Activated CD4-positive, alpha-beta T cell treated with anti-CD3 and anti-CD28 coated beads, Interleukin-2, amount 50 U/mL, for 16 hours (primary cell): Measurements from ENCODE around the gene ZSWIM1.

Source experiments
- DNase-seq: peaks from one replicate; pipeline ENCODE4 v3.0.0-alpha.2; 2020

The ZSWIM1 gene

DNA sequence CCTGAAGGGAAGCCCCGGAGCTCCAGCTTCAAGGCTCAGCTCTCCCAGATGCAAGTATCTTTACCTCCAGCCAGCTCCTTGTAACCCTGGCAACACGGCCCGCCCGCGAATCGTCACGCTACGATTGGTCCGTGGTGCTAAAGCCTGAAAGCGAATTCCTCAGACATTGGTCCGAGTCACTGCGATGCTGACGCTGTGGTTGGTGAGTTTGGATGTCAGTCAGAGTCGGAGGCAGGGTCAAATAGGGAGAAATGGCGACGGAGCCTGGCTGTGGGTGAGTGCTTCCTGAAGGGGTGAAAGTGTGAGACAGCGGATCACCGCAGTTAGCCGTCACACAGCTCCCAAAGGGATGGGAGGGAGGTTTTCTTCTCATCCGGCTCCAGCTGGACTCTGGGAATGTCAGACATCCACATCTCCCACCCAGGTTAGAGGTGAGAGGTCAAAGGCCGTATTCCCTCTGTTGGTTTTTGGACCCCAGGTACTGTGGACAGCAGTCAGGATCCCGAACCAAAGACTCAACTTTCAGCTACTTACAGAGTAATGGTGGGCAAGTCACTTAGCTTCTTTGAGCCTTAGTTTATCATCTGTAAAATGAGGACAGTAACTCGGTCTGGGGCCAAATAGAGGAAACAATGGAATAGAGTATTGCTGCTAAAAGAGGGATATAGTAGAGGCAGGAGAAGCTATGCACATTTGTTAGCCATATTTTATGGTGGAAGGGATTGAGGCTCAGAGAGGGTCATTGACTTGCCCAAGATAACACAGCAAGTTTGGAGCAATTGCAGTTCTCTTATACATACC, at the start of gene ZSWIM1:
TSS of gene ZSWIM1 (plus strand) at position 240 of the 801 bp plus-strand sequence. CDS start 1,366 bp downstream, outside the sequence.
- peak; percentile 99 for DNase-seq

DNA sequence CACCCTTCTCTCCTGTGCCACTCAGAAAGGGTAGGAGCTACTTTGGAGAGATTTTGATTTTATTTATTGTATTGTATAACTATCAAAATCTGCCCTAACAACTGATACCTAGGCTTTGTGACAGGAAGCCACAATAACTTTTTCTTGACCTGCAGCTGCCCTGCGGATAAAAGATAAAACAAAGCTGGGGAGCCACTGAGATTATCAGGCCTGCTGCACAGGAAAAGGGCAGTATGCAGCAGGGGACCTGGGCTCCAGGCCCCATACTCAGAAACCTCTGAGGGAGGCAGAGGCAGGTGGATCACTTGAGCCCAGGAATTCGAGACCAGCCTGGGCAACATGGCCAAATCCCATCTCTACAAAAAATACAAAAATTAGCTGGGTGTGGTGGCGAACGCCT, 48.4 kb upstream of the ZSWIM1 start:
- no peak for DNase-seq

DNA sequence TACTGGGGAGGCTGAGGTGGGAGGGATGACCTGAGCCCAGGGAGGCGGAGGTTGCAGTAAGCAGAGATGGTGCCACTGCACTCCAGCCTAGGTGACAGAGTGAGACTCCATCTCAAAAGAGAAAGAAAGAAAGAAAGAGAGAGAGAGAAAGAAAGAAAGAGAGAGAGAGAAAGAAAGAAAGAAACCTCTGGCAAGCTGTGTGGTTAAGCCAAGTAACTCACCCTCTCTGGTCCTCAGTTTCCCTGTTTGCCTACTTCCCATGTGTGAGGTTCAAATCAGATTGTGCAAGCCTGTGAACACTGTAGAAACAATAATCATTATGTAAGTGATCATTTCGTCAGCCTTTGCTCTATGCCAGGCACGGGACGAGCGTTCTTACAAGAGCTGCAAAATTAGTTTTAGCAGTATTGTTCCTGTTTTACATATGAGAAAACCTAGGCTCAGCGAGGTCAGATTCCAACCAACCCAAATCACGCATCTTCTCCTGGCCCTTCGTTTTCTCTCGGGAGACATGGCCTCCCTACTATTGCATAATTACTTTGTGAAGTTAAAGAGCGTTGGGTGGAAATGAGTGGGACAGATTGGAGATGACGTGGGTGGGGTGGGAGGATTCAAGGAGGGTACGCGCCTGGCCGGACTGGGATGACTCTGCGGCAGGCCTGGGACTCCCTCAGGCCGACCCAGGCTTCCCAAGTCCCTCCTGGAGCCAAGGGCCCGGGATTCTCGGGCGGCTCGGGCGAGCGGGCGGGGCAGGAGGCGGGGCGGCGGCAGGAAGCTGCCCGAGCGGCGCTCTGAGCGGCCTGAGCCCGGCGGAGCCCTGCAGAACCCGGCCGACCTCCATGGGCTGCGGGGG, 47.8 kb upstream of the ZSWIM1 start, which contains the start of gene SNX21:
TSS of gene SNX21 (plus strand) at position 770 of the 853 bp plus-strand sequence. CDS start 121 bp downstream, outside the sequence.
- DNase-seq = peak; percentile 55

DNA sequence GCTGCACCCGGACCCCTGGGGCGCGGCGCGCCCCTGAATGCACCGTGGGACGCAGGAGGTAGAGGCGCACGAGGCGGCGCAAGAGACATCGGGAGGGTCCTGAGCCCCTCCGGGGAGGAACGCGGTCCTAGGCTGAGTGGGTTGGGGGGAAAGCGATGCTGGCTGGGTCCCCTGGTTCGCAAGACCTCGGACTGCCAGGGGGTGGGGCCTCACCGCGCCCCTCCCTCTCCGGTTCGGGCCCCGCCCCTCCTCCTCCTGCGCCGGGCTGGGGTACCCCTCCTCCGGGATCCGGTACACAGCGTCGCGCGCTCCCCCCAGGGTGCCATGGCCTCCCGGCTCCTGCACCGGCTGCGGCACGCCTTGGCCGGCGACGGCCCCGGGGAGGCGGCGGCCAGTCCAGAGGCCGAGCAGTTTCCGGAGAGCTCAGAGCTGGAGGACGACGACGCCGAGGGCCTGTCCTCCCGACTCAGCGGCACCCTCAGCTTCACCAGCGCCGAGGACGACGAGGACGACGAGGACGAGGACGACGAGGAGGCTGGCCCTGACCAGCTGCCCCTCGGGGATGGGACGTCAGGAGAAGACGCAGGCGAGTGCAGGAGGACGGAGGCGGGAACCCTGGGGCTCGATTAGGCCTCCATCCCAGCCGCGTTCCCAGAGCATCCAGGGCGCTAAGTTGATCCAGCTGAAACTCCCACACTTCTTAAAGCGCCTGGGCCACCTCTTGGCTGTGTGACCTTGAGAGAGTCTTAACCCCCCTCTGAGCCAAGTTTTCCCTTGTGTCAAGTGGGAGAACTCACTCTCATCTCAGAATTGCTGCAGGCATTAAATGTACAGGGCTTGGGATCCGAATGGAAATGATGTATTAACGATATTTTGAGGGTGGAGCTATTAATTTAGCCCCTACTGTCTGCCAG, 46.9 kb upstream of the ZSWIM1 start:
- peak; percentile 28 for DNase-seq

DNA sequence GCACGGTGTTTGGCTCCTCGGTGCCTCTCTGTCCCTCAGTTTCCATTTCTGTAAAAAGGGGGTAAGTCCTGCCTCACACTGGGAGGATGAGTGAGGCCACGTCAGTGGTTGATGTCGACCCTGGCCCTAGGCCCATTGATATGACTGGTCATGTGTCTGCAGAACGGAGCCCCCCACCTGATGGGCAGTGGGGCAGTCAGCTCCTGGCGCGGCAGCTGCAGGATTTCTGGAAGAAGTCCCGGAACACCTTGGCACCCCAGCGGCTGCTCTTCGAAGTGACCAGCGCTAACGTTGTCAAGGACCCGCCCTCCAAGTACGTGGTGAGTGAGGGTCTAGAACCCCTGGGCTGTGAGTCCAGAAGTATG, 46.2 kb upstream of the ZSWIM1 start:
- no peak for DNase-seq

DNA sequence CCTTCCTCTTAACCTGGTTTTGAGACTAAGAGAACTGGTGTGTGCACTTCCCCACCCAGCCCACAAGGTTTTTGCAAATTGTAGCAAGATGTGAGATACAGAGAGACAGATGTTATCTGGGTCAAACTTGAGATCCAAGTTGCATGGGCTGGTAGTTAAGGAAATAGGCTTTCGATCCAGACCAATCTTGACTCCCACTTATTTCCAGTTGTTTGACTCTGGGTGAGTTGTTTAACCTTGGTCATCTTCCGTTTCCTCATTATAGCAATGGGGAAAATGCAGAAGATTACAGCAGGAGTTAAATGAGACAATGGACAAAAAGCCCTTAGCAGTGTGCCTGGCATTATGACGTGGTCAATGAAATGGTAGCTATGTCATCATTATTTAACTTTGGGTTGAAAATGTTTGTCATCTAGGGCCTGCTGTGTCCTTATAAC, 45.7 kb upstream of the ZSWIM1 start:
- DNase-seq = no peak

DNA sequence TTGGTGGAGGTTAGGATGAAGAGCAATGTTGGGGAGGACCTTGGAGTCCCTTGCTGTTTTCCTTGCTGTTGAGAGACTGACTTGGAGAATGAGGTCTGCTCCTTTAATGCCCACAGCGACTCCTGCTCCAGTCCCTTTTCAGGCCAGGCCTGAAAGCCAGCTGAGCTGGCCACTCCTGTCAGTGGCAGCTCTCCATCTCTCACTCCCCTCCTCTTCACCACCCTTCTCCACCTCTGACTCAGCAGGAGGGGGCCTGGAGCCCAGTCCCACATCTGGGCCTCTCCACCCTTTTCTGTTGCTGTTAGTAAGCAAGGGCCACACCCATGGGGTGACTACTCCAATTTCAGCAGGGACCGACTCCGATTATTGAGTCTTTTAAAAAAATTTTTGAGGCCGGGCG, 45.2 kb upstream of the ZSWIM1 start:
- DNase-seq = no peak

DNA sequence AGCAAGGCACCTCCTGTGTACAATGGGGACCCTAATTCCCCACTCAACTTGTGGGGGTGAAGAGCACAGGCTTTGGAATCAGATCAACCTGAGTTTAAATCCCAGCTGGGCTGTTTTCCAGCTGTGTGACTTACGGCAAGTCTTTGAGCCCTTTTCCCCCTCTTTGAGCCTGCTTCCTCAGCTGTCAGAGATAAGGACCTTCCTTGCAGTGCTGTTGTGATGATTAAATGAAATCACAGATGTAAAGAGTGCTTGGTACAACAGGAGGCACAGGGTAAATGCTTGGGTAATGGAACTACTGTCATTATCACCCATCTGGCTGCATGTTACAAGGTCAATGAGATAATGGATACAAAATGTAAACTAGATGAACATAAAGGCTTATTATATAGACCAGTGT, 44.2 kb upstream of the ZSWIM1 start:
- DNase-seq = no peak

DNA sequence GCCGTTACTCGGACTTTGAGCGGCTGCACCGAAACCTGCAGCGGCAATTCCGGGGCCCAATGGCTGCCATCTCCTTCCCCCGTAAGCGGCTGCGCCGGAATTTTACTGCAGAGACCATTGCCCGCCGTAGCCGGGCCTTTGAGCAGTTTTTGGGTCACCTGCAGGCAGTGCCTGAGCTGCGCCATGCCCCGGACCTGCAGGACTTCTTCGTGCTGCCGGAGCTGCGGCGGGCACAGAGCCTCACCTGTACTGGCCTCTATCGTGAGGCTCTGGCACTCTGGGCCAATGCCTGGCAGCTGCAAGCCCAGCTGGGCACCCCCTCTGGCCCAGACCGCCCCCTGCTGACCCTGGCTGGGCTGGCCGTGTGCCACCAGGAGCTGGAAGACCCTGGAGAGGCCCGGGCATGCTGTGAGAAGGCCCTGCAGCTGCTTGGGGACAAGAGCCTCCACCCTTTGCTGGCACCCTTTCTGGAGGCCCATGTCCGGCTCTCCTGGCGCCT, 40.3 kb upstream of the ZSWIM1 start:
- no peak for DNase-seq

DNA sequence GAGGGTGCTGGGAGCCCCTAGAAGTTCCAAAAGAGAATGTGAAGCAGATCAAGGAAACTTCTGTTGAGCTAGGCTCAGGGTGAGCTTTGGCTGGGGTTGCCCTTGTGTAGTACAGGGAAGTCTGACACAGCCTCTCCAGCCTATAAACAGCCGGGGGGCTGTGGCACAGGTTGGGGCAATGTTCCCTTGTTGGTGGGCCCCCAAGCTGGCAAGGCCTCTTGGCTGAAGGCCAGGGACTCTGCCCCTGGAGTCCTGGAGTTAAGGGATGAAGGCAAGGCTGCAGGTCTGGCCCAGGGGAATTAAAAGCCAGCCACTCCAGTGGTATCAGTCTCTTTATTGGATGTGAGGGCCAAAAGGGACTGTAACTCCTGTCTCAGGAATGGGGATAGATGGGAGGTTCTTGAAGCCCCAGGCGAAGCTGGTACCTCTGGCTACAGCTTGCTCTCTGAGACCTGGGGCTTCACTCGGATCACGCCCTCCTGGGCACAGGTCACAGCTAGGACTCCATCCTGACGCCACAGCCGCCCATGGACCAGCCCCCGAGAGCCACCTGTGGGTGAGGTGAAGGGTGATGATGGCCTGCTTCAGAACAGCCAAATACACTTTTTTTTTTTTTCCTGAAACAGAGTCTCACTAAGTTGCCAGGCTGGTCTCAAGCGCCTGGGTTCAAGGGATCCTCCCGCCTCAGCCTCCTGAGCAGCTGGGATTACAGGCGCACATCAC, 39.5 kb upstream of the ZSWIM1 start:
- no peak for DNase-seq

DNA sequence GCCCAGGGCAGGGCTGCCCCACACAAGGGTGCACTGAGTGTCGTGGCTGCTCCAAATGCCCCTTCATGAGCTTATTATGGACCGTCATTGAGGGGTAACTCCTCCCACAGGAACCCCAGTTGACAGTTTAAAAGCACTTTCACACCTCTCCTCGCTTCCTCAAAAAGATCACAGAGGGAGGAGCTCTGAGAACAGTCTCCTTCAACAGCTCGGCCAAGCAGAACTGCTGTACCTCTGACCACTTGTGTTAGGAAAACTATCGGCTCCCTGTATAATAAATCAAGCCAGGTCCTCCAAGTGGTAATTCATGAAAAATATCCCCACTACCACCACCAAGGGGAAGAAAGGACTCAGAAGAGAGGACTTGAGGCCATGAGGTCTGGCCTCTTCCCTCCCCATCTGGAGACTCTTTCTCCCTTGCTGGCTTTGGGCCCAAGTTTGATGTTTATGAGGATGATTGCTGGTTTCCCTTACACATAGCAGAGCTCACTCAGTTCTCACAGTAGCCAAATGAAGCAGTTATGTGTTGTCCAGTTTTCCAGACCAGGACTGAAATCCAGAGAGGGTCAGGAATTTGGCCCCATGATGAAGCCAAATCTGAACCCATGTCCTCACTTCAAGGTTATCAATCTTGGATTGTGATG, 38.7 kb upstream of the ZSWIM1 start:
- DNase-seq = no peak

DNA sequence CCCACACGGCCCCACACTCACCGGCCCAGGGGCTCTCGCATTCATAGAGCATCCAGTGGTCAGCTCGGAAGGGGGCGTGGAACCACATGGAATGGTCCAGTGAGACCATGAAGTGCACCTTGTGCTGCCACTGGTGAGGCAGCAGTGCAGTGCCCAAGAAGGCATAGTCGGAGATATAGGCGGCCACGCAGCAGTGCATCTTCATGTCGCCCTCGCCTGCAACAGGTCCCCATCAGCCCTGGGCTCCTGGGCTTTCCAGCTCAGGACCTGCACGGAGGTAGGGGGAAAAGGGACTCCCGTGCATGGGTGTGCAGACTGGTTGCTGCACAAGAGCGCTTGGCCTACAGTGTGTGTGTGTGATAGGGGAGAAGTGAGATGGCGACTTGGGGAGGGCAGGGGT, 37.5 kb upstream of the ZSWIM1 start:
- no peak for DNase-seq

DNA sequence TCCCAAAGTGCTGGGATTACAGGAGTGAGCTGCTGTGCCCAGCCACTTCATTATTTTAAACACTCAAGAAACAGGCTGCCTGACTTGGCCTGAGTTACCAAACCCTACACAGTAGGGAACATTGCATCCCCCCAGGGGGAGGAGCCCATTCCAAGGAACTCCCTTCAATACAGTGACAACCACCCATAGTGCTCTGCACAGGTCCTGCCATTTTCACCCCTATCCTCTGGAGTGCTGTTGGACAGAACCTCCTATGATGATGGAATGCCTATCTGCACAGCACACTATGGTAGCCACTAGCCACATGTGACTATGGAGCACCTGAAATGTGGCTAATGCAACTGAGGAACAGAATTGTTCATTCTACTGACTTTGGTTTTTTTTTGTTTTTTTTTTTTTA, 35.6 kb upstream of the ZSWIM1 start:
- DNase-seq = no peak

DNA sequence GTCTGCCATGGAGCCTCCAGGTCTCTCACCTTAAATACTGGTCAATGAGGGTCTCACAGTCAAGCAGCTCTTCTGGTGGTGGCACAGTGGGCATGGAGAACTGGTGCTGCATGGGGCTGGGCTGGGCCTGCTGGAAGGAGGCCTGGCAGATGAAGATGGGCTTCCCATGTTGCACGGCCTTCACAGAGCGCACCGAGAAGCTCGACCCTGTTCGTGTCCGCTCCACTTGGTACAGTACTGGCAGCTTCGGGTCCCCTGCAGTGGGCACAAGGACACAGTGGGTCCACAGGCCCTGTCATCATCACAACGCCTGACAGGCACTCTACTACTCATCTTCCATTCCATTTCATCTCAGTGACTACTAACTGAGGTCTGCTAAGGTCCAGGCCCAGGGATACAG, 32.6 kb upstream of the ZSWIM1 start:
- DNase-seq = no peak

DNA sequence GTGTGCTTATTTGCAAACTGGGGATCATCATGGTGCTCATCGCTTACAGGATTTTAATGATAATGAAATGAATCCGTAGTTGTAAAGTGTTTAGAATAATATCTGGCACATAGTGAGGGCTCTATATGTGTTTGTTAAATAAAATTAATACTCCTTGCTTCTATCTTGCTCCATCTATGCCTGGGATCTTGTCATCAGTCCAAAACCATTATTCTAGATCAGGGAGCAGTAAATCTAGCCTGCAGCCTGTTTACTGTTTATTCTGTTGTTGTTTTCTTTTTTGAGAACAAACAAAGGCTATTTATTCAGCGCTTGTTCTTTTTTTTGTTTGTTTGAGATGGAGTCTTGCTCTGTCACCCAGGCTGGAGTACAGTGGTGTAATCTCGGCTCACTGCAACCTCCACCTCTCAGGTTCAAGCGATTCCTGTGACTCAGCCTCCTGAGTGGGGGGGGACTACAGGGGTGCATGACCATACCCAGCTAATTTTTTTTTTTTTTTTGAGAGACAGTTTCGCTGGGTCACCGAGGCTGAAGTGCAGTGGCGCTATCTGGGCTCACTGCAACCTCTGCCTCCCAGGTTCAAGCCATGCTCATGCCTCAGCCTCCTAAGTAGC, 32.0 kb upstream of the ZSWIM1 start:
- DNase-seq = no peak

DNA sequence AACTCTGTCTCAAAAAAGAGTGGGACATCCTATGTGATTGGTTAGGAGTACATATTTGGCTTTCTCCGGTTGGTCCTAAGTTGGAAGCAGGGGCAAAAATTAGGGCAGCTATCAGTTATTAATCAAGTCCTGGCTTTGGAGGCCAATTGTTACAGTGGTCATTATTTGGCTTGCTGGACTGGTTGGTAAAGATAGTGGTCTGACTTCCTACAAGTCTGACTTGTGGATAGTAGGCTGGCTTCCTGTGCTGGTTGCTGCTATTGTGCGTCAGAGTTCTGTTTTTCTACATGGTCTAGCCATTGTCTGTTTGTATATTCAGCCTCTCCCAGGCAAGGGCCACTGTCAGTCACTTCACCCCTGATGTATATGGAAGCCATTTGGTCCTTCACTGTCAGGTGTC, 30.8 kb upstream of the ZSWIM1 start:
- no peak for DNase-seq

DNA sequence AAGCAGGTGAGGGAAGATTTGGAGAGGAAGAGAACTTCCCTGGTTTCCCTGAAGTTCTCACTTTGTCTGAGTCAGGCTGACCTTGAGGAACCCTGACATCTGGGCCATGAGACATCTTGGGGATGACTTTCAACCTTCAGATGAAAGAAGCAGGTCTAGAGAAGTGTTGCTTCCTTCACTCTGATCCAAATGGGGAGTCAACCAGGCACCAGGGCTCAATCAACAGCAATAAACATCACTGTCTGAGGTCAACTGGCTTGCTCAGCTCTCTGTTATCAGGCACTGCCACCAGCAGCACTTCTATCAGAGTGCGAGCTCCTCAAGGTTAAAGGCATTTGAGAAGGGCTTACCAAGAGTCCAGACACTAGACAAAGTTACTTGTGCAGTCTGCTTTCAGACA, 30.1 kb upstream of the ZSWIM1 start:
- DNase-seq = no peak

DNA sequence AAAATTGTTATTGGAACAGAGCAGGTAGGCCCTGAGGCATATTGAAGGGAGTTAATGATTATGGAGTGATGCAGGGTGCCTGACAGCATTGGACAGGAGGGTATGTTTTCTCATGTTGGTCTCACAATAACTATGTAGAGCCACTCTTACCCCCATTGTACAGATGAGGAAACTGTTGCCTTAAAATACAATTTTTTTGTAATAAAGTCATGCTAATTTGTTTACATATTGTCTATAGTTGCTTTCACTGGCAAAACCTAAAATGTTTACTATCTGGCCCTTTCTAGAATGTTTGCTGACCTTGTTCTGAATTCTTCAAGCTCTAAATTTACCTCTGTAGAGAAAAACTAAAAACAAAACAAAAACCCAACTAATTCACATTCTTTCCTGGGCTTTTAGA, 29.5 kb upstream of the ZSWIM1 start:
- no peak for DNase-seq

DNA sequence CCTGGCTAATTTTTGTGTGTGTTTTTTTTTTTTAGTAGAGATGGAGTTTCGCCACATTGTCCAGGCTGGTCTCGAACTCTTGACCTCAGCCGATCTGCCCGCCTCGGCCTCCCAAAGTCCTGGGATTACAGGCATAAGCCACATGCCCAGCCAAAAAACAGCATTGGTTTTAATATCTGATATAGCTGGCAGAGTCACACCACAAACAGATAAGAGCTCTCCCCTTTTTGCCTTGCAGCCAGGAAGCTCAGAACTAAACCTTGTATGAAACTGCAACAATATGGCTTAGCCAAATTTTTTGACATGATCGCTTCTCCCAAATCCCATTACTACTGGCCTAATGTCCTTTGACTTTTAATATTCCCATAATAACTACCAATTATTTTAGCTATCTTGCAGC, 28.7 kb upstream of the ZSWIM1 start:
- DNase-seq = no peak

DNA sequence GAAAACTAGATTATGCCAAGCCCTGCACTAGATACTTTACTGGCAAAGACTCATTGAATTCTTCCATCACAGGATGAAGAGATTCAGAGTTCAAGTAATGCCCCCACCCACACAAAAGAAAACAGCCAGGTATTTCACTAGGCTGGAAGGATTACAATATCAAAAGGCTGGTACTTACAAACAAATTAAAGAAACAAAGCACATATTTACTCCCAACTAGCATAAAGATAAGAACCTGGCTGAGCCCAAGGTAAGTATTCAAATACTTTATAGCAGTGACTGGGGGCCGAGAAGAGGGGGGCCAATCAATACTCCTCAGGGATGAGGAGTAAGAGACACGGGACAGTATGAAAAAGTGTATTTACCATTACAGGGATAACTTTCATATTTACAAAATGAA, 27.5 kb upstream of the ZSWIM1 start:
- no peak for DNase-seq
